ENCODE measurements around the gene ATP7B.

DNA sequence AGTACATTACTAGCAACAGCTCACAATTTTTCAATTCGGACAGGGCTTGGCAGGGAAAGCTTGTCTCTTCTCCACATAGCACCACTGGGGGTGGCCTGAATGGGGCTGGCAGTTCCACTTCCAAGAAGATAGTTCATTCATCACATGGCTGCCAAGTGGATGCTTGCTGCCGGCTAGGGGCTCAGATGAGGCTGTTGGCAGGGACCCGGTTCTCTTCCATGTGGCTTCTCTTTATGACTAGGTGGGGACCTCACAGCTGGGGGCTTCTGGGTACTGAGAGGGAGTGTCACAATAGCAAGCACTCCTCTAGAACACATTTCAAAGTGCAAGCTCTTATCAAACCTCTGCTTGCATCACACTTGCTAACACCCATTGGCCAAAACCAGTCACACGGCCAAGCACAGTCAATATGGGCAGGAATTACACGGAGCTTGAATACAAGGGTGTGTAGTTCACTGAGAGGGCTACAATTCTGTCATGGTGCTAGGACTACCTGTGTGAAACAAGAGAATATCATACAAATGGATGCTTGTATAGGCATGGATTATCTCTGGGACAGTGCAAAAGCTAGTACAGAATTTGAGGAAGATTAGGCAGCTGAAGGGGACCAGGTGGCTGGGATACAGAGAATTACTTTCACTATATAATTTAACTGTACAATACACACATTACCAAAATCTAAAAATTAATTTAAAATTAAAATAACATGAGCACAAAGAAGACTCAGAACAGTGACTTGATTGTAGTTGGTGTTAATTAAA lies 32.3 kb downstream of the ATP7B start:
- no peak for TF ChIP-seq CTCF (IDR thresholded peaks at IDR 0.05; ENCODE audit: borderline replicate concordance, extremely low read depth, low read length, poor library complexity, severe bottlenecking)
- TF ChIP-seq EZH2 (IDR thresholded peaks at IDR 0.05; ENCODE audit: borderline replicate concordance, low read depth, low read length, severe bottlenecking), result no peak

Measured in DND-41 (cell line).